A549 (cell line): ENCODE data around the gene ZBTB1. TPM values are rescaled to one million over a fixed set of nuclear protein-coding genes. Genes with fewer than 3 reads are reported as not detected.

ENCODE experiments used
- ATAC-seq, 2 experiments: fragments of 200-7000 bp in 1 of 2; fragments of >200 bp in 1 of 2; cut with Nextera tagmentation in 1 of 2; cut with Tn5 transposase in 1 of 2; 3 replicates each; pipeline versions ENCODE4 v1.8.0 to v1.9.1; 2018 to 2020; ENCODE audit warnings: mild to moderate bottlenecking in 1 of 2, moderate library complexity in 1 of 2
- CTCF ChIA-PET: fragments of 300-600 bp; sonication (Branson Sonifier 250); formaldehyde crosslinking; extraction: SDS; loops from one replicate; lab custom pipeline; 2021; ENCODE audit warnings: antibody characterized with exemption, inconsistent platforms; lab: Yijun Ruan, JAX
- POLR2A ChIA-PET: fragments of 350-600 bp; formaldehyde crosslinking; extraction: SDS; loops from one replicate; lab custom pipeline; 2021; ENCODE audit warnings: antibody characterized with exemption, inconsistent platforms; lab: Yijun Ruan, JAX
- DNase-seq, 2 experiments: peaks; one replicate each; pipeline versions ENCODE4 v3.0.0 to v3.0.0-alpha.2; 2011 to 2016; ENCODE audit warnings: low read depth in 1 of 2, low spot score in 1 of 2
- FAIRE-seq: peaks from 2 replicates; lab custom pipeline; 2011; peaks lifted over from hg19 to GRCh38; lab: Jason Lieb, UNC
- H3K27ac ChIP-seq, 2 experiments: fragments of >200 bp; sonication (Bioruptor Twin); formaldehyde crosslinking; 3 replicates each; pipeline ENCODE4 v1.5.1; 2016 to 2017
- H3K4me1 ChIP-seq: fragments of >200 bp; sonication (Bioruptor Twin); formaldehyde crosslinking; 3 replicates; pipeline ENCODE4 v1.6.1; 2016
- H3K4me2 ChIP-seq: fragments of >200 bp; sonication (Bioruptor Twin); formaldehyde crosslinking; 3 replicates; pipeline ENCODE4 v1.6.1; 2016
- H3K4me3 ChIP-seq: fragments of >200 bp; sonication (Bioruptor Twin); formaldehyde crosslinking; 3 replicates; pipeline ENCODE4 v1.5.1; 2016
- H3K9me3 ChIP-seq: fragments of >200 bp; sonication (Bioruptor Twin); formaldehyde crosslinking; 3 replicates; pipeline ENCODE4 v1.6.1; 2016
- CBX2 ChIP-seq: fragments of 200-600 bp; sonication (generic); IDR thresholded peaks from 2 replicates; pipeline ENCODE4 v1.6.1; 2016; ENCODE audit warnings: low read depth, mild to moderate bottlenecking, borderline replicate concordance
- CBX8 ChIP-seq: fragments of 200-600 bp; sonication (generic); IDR thresholded peaks from 2 replicates; pipeline ENCODE4 v1.6.1; 2016
- CHD2 ChIP-seq: fragments of 150-350 bp; IDR thresholded peaks from 2 replicates; pipeline ENCODE4 v1.6.1; 2014; ENCODE audit warnings: low read length; ENCODE audit not compliant: partially characterized antibody
- CHD4 ChIP-seq: fragments of 200-600 bp; sonication (generic); IDR thresholded peaks from 2 replicates; pipeline ENCODE4 v1.6.1; 2016; ENCODE audit warnings: antibody characterized with exemption, mild to moderate bottlenecking, borderline replicate concordance
- EHF ChIP-seq: fragments of 250-450 bp; sonication (Bioruptor Pico); IDR thresholded peaks from 2 replicates; pipeline ENCODE4 v1.5.0; 2020; ENCODE audit warnings: mild to moderate bottlenecking
- FOSL2 ChIP-seq, 2 experiments: fragments of 450-650 bp in 1 of 2; fragments of >200 bp in 1 of 2; sonication (Bioruptor Twin) in 1 of 2; formaldehyde crosslinking; IDR thresholded peaks; 2 replicates each; pipeline versions ENCODE4 v1.5.0 to v1.6.1; 2016 to 2020; ENCODE audit warnings: mild to moderate bottlenecking in 1 of 2, moderate library complexity in 1 of 2
- FOXS1 ChIP-seq: fragments of 250-450 bp; sonication (Bioruptor Pico); IDR thresholded peaks from 2 replicates; pipeline ENCODE4 v1.5.0; 2020; ENCODE audit warnings: mild to moderate bottlenecking, moderate library complexity
- GATA3 ChIP-seq: IDR thresholded peaks from 2 replicates; pipeline ENCODE4 v1.6.1; 2012; ENCODE audit warnings: borderline replicate concordance
- HMGXB4 ChIP-seq: fragments of 250-450 bp; sonication (Bioruptor Pico); IDR thresholded peaks from 2 replicates; pipeline ENCODE4 v1.5.0; 2021; ENCODE audit warnings: mild to moderate bottlenecking, moderate library complexity, borderline replicate concordance
- HOXA7 ChIP-seq: fragments of 250-450 bp; sonication (Bioruptor Pico); IDR thresholded peaks from 2 replicates; pipeline ENCODE4 v1.5.0; 2020; ENCODE audit warnings: mild to moderate bottlenecking, moderate library complexity
- HOXB13 ChIP-seq: fragments of 250-450 bp; sonication (Bioruptor Pico); IDR thresholded peaks from 2 replicates; pipeline ENCODE4 v1.5.0; 2020; ENCODE audit warnings: low read depth, mild to moderate bottlenecking, moderate library complexity
- HOXB5 ChIP-seq: fragments of 250-450 bp; sonication (Bioruptor Pico); IDR thresholded peaks from 2 replicates; pipeline ENCODE4 v1.5.0; 2020; ENCODE audit warnings: mild to moderate bottlenecking, moderate library complexity
- JUNB ChIP-seq: fragments of >200 bp; sonication (Bioruptor Twin); formaldehyde crosslinking; IDR thresholded peaks from 2 replicates; pipeline ENCODE4 v1.6.1; 2016
- KDM5A ChIP-seq: fragments of 200-600 bp; sonication (generic); IDR thresholded peaks from 2 replicates; pipeline ENCODE4 v1.6.1; 2016; ENCODE audit warnings: antibody characterized with exemption, mild to moderate bottlenecking
- MAX ChIP-seq: IDR thresholded peaks from 2 replicates; pipeline ENCODE4 v1.6.1; 2012
- MAZ ChIP-seq: fragments of 150-350 bp; IDR thresholded peaks from 2 replicates; pipeline ENCODE4 v1.6.1; 2014; ENCODE audit warnings: antibody characterized with exemption, low read depth, low read length, borderline replicate concordance
- NR3C1 ChIP-seq: fragments of >200 bp; sonication (Bioruptor Twin); formaldehyde crosslinking; IDR thresholded peaks from 3 replicates; pipeline ENCODE4 v1.6.1; 2017
- PHF8 ChIP-seq: fragments of 200-600 bp; sonication (generic); IDR thresholded peaks from 2 replicates; pipeline ENCODE4 v1.6.1; 2016; ENCODE audit warnings: low read depth, mild to moderate bottlenecking, antibody characterized with exemption, moderate library complexity, borderline replicate concordance
- POLR2A ChIP-seq: IDR thresholded peaks from 2 replicates; pipeline ENCODE4 v1.6.1; 2012; ENCODE audit warnings: mild to moderate bottlenecking, low read length
- POLR2AphosphoS2 ChIP-seq: conservative IDR thresholded peaks from 2 replicates; pipeline ENCODE4 v1.6.1; 2012; ENCODE audit warnings: low read length, improper control_type of control experiment, inconsistent platforms
- RCOR1 ChIP-seq: fragments of 150-350 bp; IDR thresholded peaks from 2 replicates; pipeline ENCODE4 v1.6.1; 2014; ENCODE audit warnings: antibody characterized with exemption, low read length, low read depth
- SMC3 ChIP-seq: fragments of >200 bp; sonication (Bioruptor Twin); formaldehyde crosslinking; IDR thresholded peaks from 3 replicates; pipeline ENCODE4 v1.6.1; 2018; ENCODE audit warnings: inconsistent platforms
- USF2 ChIP-seq: fragments of 450-650 bp; IDR thresholded peaks from 2 replicates; pipeline ENCODE4 v1.6.1; 2014; ENCODE audit warnings: antibody characterized with exemption
- ZC3H11A ChIP-seq: fragments of 450-650 bp; IDR thresholded peaks from 2 replicates; pipeline ENCODE4 v1.6.1; 2014; ENCODE audit warnings: antibody characterized with exemption, mild to moderate bottlenecking
- ZNF302 ChIP-seq: fragments of 250-450 bp; sonication (Bioruptor Pico); IDR thresholded peaks from 2 replicates; pipeline ENCODE4 v1.9.0; 2021; ENCODE audit warnings: inconsistent platforms, mild to moderate bottlenecking, moderate library complexity
- polyA plus RNA-seq, 4 experiments: library from polyadenylated mRNA; depleted of rRNA in 3 of 4; stranded (reverse); fragments of >200 nt; fragmentation: RNase III in 1 of 4; extraction: RNeasy Plus Mini Kit Qiagen cat#74134 plus additional on column Dnase treatment in 1 of 4; gene quantifications; 2 replicates in 3 of 4; 3 replicates in 1 of 4; pipeline ENCODE4 v1.2.3, GENCODE V29; 2011 to 2017
- TF ChIP-seq, protein P1 (sequence below): fragments of >200 bp; sonication (Bioruptor Twin); formaldehyde crosslinking; IDR thresholded peaks from 2 replicates; pipeline ENCODE4 v1.6.1; 2016
- TF ChIP-seq, protein P2 (sequence below): fragments of 150-350 bp; IDR thresholded peaks from 2 replicates; pipeline ENCODE4 v1.6.1; 2014; ENCODE audit warnings: low read depth, mild to moderate bottlenecking, low read length

The ZBTB1 gene
- polyA plus RNA-seq, 2 of the 4 experiments (the other 2 are of a cell fraction): 33.8 to 37.1 TPM

GRCh38 chr14:64493455-64493854 lies 11.1 kb upstream of the ZBTB1 start (continued):
- TF ChIP-seq MAX (no peak), HMGXB4 (CRISPR knock-in tag) (no peak), CBX2 (no peak), CHD2 (no peak), FOXS1 (CRISPR knock-in tag) (no peak), MAZ (no peak)

DNA sequence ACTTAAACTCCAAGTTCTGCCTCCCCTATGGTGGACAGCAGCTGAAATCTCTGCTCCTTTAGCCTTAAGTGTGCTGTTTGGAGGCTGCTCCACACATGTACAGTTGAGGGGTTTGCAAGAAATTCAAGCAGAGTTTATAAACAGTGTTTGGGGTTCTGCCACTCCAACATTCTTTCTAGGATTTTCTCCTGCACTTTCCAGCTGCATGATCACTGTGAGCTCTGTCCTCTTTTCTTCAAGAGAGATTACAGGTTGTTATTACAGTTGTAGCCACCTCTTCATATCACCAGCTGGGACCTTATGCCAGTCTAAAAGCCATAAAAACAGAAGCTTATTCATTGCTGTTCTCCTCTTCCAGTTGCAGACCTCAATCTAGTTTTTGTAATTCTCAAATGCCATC lies 9.3 kb upstream of the ZBTB1 start:
- peaks cover 9% of the 10 kb centered on the region for H3K4me1 ChIP-seq
- POLR2A ChIA-PET: interaction anchor here (0.8 kb wide), 1 partner anchor 9 kb away, joined by 4 read pairs; the partner anchor contains the start of gene ZBTB1
- ATAC-seq: no peak

GRCh38 chr14:64496764-64497163 lies 7.8 kb upstream of the ZBTB1 start:
- FAIRE-seq (no peak), ATAC-seq (no peak), DNase-seq (no peak)
- H3K4me3 ChIP-seq: no peak overlapping the region
- H3K9me3 ChIP-seq: no peaks in the 10 kb centered on the region
- H3K27ac ChIP-seq: no peak overlapping the region
- no peak overlapping the region for H3K4me2 ChIP-seq
- peaks cover 23% of the 10 kb centered on the region for H3K4me1 ChIP-seq
- CTCF ChIA-PET: interaction anchor here (1.1 to 4.1 kb wide), 7 partner anchors 9 to 153 kb away, joined by 3 to 11 read pairs (median 4); no protein-coding TSS in a partner anchor
- no peak for TF ChIP-seq ZNF302
- TF ChIP-seq, protein P1, sequence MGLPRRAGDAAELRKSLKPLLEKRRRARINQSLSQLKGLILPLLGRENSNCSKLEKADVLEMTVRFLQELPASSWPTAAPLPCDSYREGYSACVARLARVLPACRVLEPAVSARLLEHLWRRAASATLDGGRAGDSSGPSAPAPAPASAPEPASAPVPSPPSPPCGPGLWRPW: no peak
- TF ChIP-seq MAX: no peak
- TF ChIP-seq HOXA7 (CRISPR knock-in tag): no peak
- TF ChIP-seq JUNB: no peak
- TF ChIP-seq CBX8: no peak
- no peak for TF ChIP-seq FOSL2 (IDR thresholded peaks at IDR 0.05)
- TF ChIP-seq FOSL2 (CRISPR knock-in tag; IDR thresholded peaks at IDR 0.05): no peak
- no peak for TF ChIP-seq USF2
- TF ChIP-seq SMC3: no peak
- TF ChIP-seq EHF (CRISPR knock-in tag): no peak
- TF ChIP-seq RCOR1: no peak
- POLR2A ChIA-PET: interaction anchor here (0.7 kb wide), 1 partner anchor 111 kb away, joined by 4 read pairs; no protein-coding TSS in a partner anchor

More for the DNA sequence above, 9.3 kb upstream of the ZBTB1 start:
- Histone ChIP-seq H3K4me3 (no peak overlapping the region), H3K4me2 (no peak overlapping the region), H3K9me3 (no peaks in the 10 kb centered on the region), H3K27ac (no peak overlapping the region)
- CTCF ChIA-PET: interaction anchor here (0.9 to 4.1 kb wide), 7 partner anchors 11 to 396 kb away, joined by 3 to 16 read pairs (median 5); no protein-coding TSS in a partner anchor
- DNase-seq (no peak), FAIRE-seq (no peak)
- no peak for TF ChIP-seq KDM5A
- TF ChIP-seq EHF (CRISPR knock-in tag): no peak
- TF ChIP-seq JUNB: no peak
- no peak for TF ChIP-seq HOXB13 (CRISPR knock-in tag)
- TF ChIP-seq POLR2A: no peak
- TF ChIP-seq, protein P1: no peak
- TF ChIP-seq ZNF302: no peak
- no peak for TF ChIP-seq HMGXB4 (CRISPR knock-in tag)
- no peak for TF ChIP-seq CHD4
- no peak for TF ChIP-seq ZC3H11A
- TF ChIP-seq, protein P2, sequence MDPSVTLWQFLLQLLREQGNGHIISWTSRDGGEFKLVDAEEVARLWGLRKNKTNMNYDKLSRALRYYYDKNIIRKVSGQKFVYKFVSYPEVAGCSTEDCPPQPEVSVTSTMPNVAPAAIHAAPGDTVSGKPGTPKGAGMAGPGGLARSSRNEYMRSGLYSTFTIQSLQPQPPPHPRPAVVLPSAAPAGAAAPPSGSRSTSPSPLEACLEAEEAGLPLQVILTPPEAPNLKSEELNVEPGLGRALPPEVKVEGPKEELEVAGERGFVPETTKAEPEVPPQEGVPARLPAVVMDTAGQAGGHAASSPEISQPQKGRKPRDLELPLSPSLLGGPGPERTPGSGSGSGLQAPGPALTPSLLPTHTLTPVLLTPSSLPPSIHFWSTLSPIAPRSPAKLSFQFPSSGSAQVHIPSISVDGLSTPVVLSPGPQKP: no peak
- TF ChIP-seq GATA3: no peak
- TF ChIP-seq NR3C1: no peak
- no peak for TF ChIP-seq MAX
- no peak for TF ChIP-seq PHF8
- TF ChIP-seq HOXB5: no peak
- TF ChIP-seq HOXA7 (CRISPR knock-in tag): no peak
- TF ChIP-seq POLR2AphosphoS2: no peak
